GM19035 (cell line): ENCODE data around the gene ZNF799.
"Not testable (repeated sequence)": the region's sequence is repeated elsewhere in the genome, so short reads cannot be mapped to it uniquely, and the experiment has no call there.

Experiments
- ATAC-seq: cut with Tn5 transposase; IDR thresholded peaks from one replicate; pipeline ENCODE4 v1.9.1; 2021; ENCODE audit not compliant: unreplicated experiment

ZNF799 gene

GRCh38 chr19:12364391-12365235 is 36.5 kb downstream of the ZNF799 start:
- ATAC-seq: no peak

GRCh38 chr19:12362236-12362635 is 38.8 kb downstream of the ZNF799 start:
- ATAC-seq: not testable (repeated sequence)

- no peak for ATAC-seq
These were observed 47.7 kb downstream of the ZNF799 start for GRCh38 chr19:12353375-12353774.

- no peak for ATAC-seq
These were observed 50.2 kb downstream of the ZNF799 start for GRCh38 chr19:12350890-12351197.

GRCh38 chr19:12350185-12350889 is 50.7 kb downstream of the ZNF799 start:
- no peak for ATAC-seq

- no peak for ATAC-seq
These were observed 54.2 kb downstream of the ZNF799 start for GRCh38 chr19:12346896-12347295.

- no peak for ATAC-seq
These were observed 55.9 kb downstream of the ZNF799 start for GRCh38 chr19:12345197-12345596.
